BJ (cell line): ENCODE measurements around the gene DNAJC8. TPM values are rescaled to one million over a fixed set of nuclear protein-coding genes. Genes with fewer than 3 reads are reported as not detected.

ENCODE experiments used
- CTCF ChIA-PET: fragments of 350-600 bp; formaldehyde crosslinking; extraction: SDS; loops from one replicate; lab custom pipeline; 2021; ENCODE audit warnings: antibody characterized with exemption, inconsistent platforms; lab: Yijun Ruan, JAX
- POLR2A ChIA-PET: fragments of 300-600 bp; sonication (Branson Sonifier 250); formaldehyde crosslinking; extraction: SDS; loops from one replicate; lab custom pipeline; 2021; ENCODE audit warnings: antibody characterized with exemption; lab: Charles Lee
- DNase-seq: peaks from one replicate; pipeline ENCODE4 v3.0.0-alpha.2; 2011; ENCODE audit warnings: low read depth
- H3K27me3 ChIP-seq: 2 replicates; pipeline ENCODE4 v1.6.0; 2011; ENCODE audit warnings: low read length; ENCODE audit not compliant: control insufficient read depth, insufficient read depth
- H3K36me3 ChIP-seq: 2 replicates; pipeline ENCODE4 v1.5.1; 2011; ENCODE audit warnings: low read length; ENCODE audit not compliant: control insufficient read depth, insufficient read depth
- H3K4me3 ChIP-seq: 2 replicates; pipeline ENCODE4 v1.5.1; 2011; ENCODE audit warnings: low read depth, mild to moderate bottlenecking, control low read depth, low read length
- CTCF ChIP-seq: IDR thresholded peaks from 2 replicates; pipeline ENCODE4 v1.5.1; 2011; ENCODE audit warnings: low read depth, mild to moderate bottlenecking, control low read depth, inconsistent platforms, low read length, moderate library complexity; ENCODE audit not compliant: insufficient read depth
- polyA plus RNA-seq: library from polyadenylated mRNA; depleted of rRNA; stranded (reverse); fragments of >200 nt; gene quantifications from 2 replicates; pipeline ENCODE4 v1.2.3, GENCODE V29; 2011

Gene DNAJC8
- polyA plus RNA-seq, 1 experiment = 49.1 TPM

- peaks cover 63% of the 10 kb centered on the region for H3K36me3 ChIP-seq
- POLR2A ChIA-PET = no interaction called here
- TF ChIP-seq CTCF = no peak
- no peak overlapping the region for H3K4me3 ChIP-seq
- H3K27me3 ChIP-seq = no peaks in the 10 kb centered on the region
- no peak for DNase-seq
- CTCF ChIA-PET = interaction anchor here (1.0 kb wide), 1 partner anchor 12 kb away, joined by 3 read pairs; no protein-coding TSS in a partner anchor
Observed at GRCh38 chr1:28278763-28279162, 45.9 kb upstream of the DNAJC8 start.

- DNase-seq = no peak
- ChIA-PET POLR2A (no interaction called here), CTCF (interaction anchor here (0.5 kb wide), 1 partner anchor 120 kb away, joined by 3 read pairs; no protein-coding TSS in a partner anchor)
- TF ChIP-seq CTCF = no peak
- Histone ChIP-seq H3K4me3 (no peak overlapping the region), H3K27me3 (no peaks in the 10 kb centered on the region), H3K36me3 (peaks cover 49% of the 10 kb centered on the region)
Observed at GRCh38 chr1:28273216-28273860, 40.5 kb upstream of the DNAJC8 start.

GRCh38 chr1:28272215-28272852 is 39.5 kb upstream of the DNAJC8 start:
- peaks cover 43% of the 10 kb centered on the region for H3K36me3 ChIP-seq
- CTCF ChIA-PET = no interaction called here

GRCh38 chr1:28269529-28269928 is 36.7 kb upstream of the DNAJC8 start:
- ChIA-PET POLR2A (interaction anchor here (0.7 kb wide), 1 partner anchor 17 kb away, joined by 8 read pairs; no protein-coding TSS in a partner anchor), CTCF (interaction anchor here (0.6 to 1.0 kb wide), 2 partner anchors 19 kb away, joined by 3 read pairs; no protein-coding TSS in a partner anchor)
- Histone ChIP-seq H3K36me3 (peaks cover 30% of the 10 kb centered on the region), H3K27me3 (no peaks in the 10 kb centered on the region), H3K4me3 (no peak overlapping the region)
- DNase-seq = no peak
- TF ChIP-seq CTCF = no peak

More at GRCh38 chr1:28272215-28272852, 39.5 kb upstream of the DNAJC8 start:
- DNase-seq = no peak
- no peak for TF ChIP-seq CTCF
- Histone ChIP-seq H3K4me3 (no peak overlapping the region), H3K27me3 (no peaks in the 10 kb centered on the region)
- POLR2A ChIA-PET = no interaction called here

GRCh38 chr1:28267633-28268032 is 34.8 kb upstream of the DNAJC8 start:
- DNase-seq = no peak
- Histone ChIP-seq H3K4me3 (no peak overlapping the region), H3K27me3 (no peaks in the 10 kb centered on the region), H3K36me3 (peaks cover 13% of the 10 kb centered on the region)
- ChIA-PET POLR2A (no interaction called here), CTCF (interaction anchor here (2.2 kb wide), 1 partner anchor 18 kb away, joined by 10 read pairs; no protein-coding TSS in a partner anchor)
- TF ChIP-seq CTCF = no peak
